Esophagus squamous epithelium (tissue), 4 donors: ENCODE measurements around the gene IL1R2.

Experiments used
- CTCF ChIP-seq, 6 experiments: fragments of 450-650 bp in 4 of 6; fragments of 200-600 bp in 2 of 6; sonication (generic) in 2 of 6; IDR thresholded peaks; one replicate each; pipeline ENCODE4 v1.5.1; 2016 to 2019; ENCODE audit warnings: antibody characterized with exemption in 6 of 6, mild to moderate bottlenecking in 4 of 6, moderate library complexity in 4 of 6
- POLR2A ChIP-seq, 4 donors: fragments of 450-650 bp; IDR thresholded peaks; one replicate each; pipeline ENCODE4 v1.6.1; 2017; ENCODE audit warnings: antibody characterized with exemption in 4 of 4, mild to moderate bottlenecking in 4 of 4, moderate library complexity in 3 of 4

GRCh38 chr2:101975171-101975870 is 16.4 kb upstream of the IL1R2 start:
- TF ChIP-seq CTCF (IDR thresholded peaks at IDR 0.05) (no peak), POLR2A (IDR thresholded peaks at IDR 0.05) (no peak)
